ENCODE data around the gene MED14. TPM values are rescaled to one million over a fixed set of nuclear protein-coding genes. Genes with fewer than 3 reads are reported as not detected.

Gene MED14
- total and polyA plus RNA-seq, 2 of the 13 experiments (the other 11 are each of a cell fraction or from before 2014, with no cell fraction given), result 10.2 to 16.3 TPM

DNA sequence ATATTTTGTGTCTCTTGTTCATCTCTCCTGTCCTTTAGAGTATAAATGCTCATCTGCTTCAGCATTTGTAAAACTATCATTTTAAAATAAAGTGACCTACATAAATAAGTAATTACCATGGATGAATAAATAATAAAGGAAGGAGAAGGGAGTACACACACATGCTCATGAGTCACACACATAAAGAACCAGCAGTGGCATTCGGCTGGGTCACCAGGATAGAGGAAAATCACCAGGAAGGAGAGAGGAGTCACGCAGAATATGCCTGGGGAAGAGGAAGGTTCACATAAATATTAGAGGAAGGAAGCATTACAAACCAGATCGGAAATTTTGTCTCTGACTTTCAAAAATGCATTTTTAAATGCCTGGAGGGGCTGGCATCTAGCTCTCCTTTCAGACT lies 38.5 kb upstream of the MED14 start:
- no peaks in the 10 kb centered on the region for H3K27me3 ChIP-seq (ENCODE audit: control insufficient read depth in 1 of 2, insufficient read depth in 2 of 2, low read length in 2 of 2)
- H3K36me3 ChIP-seq (replicated peaks in 1 of 2; ENCODE audit: control insufficient read depth in 1 of 2, insufficient read depth in 2 of 2, low read length in 2 of 2), result no peaks in the 10 kb centered on the region
- no peaks in the 10 kb centered on the region for H3K9me3 ChIP-seq (ENCODE audit: low read length)
- H3K4me1 ChIP-seq (ENCODE audit: insufficient read depth, low read length), result no peaks in the 10 kb centered on the region
- DNase-seq (ENCODE audit: low spot score) (no peak), ATAC-seq (no peak), FAIRE-seq (no peak)
- no peak overlapping the region for H3K27ac ChIP-seq (ENCODE audit: extremely low read length, insufficient read depth, low read length)
- POLR2A ChIA-PET, result no interaction called here
- H4K20me1 ChIP-seq (ENCODE audit: insufficient read depth, low read length), result no peaks in the 10 kb centered on the region
- BruUV-seq (replicated peaks), result no TSS peak
- H2AFZ ChIP-seq (ENCODE audit: low read length), result no peak overlapping the region
- TF ChIP-seq ZNF879 (CRISPR knock-in tag; IDR thresholded peaks at IDR 0.05) (no peak), ZNF557 (CRISPR knock-in tag; IDR thresholded peaks at IDR 0.05) (no peak), TAF1 (CRISPR knock-in tag; IDR thresholded peaks at IDR 0.05) (no peak), ZSCAN12 (CRISPR knock-in tag; IDR thresholded peaks at IDR 0.05) (no peak), ZNF484 (CRISPR knock-in tag; IDR thresholded peaks at IDR 0.05; ENCODE audit: borderline replicate concordance, low read depth) (no peak), GTF3A (CRISPR knock-in tag; conservative IDR thresholded peaks at IDR 0.05) (no peak)
- TF ChIP-seq, protein P1, sequence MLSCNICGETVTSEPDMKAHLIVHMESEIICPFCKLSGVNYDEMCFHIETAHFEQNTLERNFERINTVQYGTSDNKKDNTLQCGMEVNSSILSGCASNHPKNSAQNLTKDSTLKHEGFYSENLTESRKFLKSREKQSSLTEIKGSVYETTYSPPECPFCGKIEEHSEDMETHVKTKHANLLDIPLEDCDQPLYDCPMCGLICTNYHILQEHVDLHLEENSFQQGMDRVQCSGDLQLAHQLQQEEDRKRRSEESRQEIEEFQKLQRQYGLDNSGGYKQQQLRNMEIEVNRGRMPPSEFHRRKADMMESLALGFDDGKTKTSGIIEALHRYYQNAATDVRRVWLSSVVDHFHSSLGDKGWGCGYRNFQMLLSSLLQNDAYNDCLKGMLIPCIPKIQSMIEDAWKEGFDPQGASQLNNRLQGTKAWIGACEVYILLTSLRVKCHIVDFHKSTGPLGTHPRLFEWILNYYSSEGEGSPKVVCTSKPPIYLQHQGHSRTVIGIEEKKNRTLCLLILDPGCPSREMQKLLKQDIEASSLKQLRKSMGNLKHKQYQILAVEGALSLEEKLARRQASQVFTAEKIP (CRISPR knock-in tag; IDR thresholded peaks at IDR 0.05; ENCODE audit: borderline replicate concordance), result no peak
- no peak overlapping the region for H3K9ac ChIP-seq (ENCODE audit: insufficient read depth, low read depth, low read length)
- H3K4me3 ChIP-seq (replicated peaks in 1 of 3; ENCODE audit: insufficient read depth in 1 of 3, low read depth in 2 of 3, low read length in 3 of 3), result no peak overlapping the region
- H3K4me2 ChIP-seq (ENCODE audit: low read depth, low read length), result no peak overlapping the region
- 34% methylated on average over 3 of the region's 3 CpGs for WGBS (ENCODE audit: low lambda C conversion rate)
- CTCF ChIA-PET (ENCODE audit: low intra/inter-chr PET ratio, low total read pairs), result no interaction called here
- in situ Hi-C loops (cut with HindIII; ENCODE audit: extremely low pct_ligation_motif_present, low pct_unique_long_range_greater_than_20kb) (no loop called here), intact Hi-C loops (cut with micrococcal nuclease; ENCODE audit: unreplicated experiment) (no loop called here)
- no peaks in the 10 kb centered on the region for H3K79me2 ChIP-seq (ENCODE audit: insufficient read depth, low read length)

DNA sequence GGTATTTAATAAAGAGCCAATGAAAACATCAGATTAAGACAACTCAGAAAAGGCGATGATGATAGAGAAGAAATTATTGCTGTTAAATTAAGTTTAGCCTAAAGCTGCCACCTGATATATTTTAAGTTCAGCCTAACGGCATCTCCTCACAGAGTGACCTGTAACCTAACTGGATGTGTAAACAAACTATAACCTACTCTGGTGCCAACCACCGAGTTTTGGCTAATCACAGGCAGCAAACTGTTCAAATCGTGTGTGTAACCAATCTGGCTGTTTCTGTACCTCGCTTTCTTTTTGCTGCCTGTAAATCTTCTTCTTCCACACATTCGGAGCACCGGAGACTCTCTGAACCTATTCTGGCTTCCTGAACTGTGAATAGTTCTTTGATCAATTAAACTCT lies 37.8 kb upstream of the MED14 start:
- no peaks in the 10 kb centered on the region for H3K9me3 ChIP-seq (ENCODE audit: low read length)
- no peaks in the 10 kb centered on the region for H3K79me2 ChIP-seq (ENCODE audit: insufficient read depth, low read length)
- intact Hi-C loops (cut with micrococcal nuclease; ENCODE audit: unreplicated experiment), result no loop called here
- ATAC-seq (no peak), DNase-seq (ENCODE audit: low spot score) (no peak), FAIRE-seq (no peak)
- H3K4me2 ChIP-seq (ENCODE audit: low read depth, low read length), result no peak overlapping the region
- H2AFZ ChIP-seq (ENCODE audit: low read length), result no peak overlapping the region
- no peaks in the 10 kb centered on the region for H3K27me3 ChIP-seq (ENCODE audit: control insufficient read depth in 1 of 2, insufficient read depth in 2 of 2, low read length in 2 of 2)
- WGBS (ENCODE audit: low lambda C conversion rate), result 27% methylated on average over 5 of the region's 7 CpGs
- ChIA-PET POLR2A (no interaction called here), CTCF (ENCODE audit: low intra/inter-chr PET ratio, low total read pairs) (no interaction called here)
- H3K4me3 ChIP-seq (replicated peaks in 1 of 3; ENCODE audit: insufficient read depth in 1 of 3, low read depth in 2 of 3, low read length in 3 of 3), result no peak overlapping the region
- H3K4me1 ChIP-seq (ENCODE audit: insufficient read depth, low read length), result no peaks in the 10 kb centered on the region
- no peaks in the 10 kb centered on the region for H3K36me3 ChIP-seq (replicated peaks in 1 of 2; ENCODE audit: control insufficient read depth in 1 of 2, insufficient read depth in 2 of 2, low read length in 2 of 2)
- H3K9ac ChIP-seq (ENCODE audit: insufficient read depth, low read depth, low read length), result no peak overlapping the region
- H3K27ac ChIP-seq (ENCODE audit: extremely low read length, insufficient read depth, low read length), result no peak overlapping the region
- BruUV-seq (replicated peaks), result no TSS peak
- in situ Hi-C loops (cut with HindIII; ENCODE audit: extremely low pct_ligation_motif_present, low pct_unique_long_range_greater_than_20kb), result no loop called here
- H4K20me1 ChIP-seq (ENCODE audit: insufficient read depth, low read length), result no peaks in the 10 kb centered on the region
- TF ChIP-seq, protein P2, sequence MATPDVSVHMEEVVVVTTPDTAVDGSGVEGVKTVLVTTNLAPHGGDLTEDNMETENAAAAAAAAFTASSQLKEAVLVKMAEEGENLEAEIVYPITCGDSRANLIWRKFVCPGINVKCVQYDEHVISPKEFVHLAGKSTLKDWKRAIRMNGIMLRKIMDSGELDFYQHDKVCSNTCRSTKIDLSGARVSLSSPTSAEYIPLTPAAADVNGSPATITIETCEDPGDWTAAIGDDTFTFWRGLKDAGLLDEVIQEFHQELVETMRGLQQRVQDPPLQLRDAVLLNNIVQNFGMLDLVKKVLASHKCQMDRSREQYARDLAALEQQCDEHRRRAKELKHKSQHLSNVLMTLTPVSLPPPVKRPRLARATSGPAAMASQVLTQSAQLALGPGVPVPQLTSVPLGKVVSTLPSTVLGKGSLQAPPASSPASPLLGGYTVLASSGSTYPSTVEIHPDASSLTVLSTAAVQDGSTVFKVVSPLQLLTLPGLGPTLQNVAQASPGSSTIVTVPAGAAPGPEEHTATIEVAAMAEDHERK (CRISPR knock-in tag; IDR thresholded peaks at IDR 0.05; ENCODE audit: low read depth), result no peak
- no peak for TF ChIP-seq ZNF235 (CRISPR knock-in tag; IDR thresholded peaks at IDR 0.05; ENCODE audit: borderline replicate concordance)
- TF ChIP-seq, protein P3, sequence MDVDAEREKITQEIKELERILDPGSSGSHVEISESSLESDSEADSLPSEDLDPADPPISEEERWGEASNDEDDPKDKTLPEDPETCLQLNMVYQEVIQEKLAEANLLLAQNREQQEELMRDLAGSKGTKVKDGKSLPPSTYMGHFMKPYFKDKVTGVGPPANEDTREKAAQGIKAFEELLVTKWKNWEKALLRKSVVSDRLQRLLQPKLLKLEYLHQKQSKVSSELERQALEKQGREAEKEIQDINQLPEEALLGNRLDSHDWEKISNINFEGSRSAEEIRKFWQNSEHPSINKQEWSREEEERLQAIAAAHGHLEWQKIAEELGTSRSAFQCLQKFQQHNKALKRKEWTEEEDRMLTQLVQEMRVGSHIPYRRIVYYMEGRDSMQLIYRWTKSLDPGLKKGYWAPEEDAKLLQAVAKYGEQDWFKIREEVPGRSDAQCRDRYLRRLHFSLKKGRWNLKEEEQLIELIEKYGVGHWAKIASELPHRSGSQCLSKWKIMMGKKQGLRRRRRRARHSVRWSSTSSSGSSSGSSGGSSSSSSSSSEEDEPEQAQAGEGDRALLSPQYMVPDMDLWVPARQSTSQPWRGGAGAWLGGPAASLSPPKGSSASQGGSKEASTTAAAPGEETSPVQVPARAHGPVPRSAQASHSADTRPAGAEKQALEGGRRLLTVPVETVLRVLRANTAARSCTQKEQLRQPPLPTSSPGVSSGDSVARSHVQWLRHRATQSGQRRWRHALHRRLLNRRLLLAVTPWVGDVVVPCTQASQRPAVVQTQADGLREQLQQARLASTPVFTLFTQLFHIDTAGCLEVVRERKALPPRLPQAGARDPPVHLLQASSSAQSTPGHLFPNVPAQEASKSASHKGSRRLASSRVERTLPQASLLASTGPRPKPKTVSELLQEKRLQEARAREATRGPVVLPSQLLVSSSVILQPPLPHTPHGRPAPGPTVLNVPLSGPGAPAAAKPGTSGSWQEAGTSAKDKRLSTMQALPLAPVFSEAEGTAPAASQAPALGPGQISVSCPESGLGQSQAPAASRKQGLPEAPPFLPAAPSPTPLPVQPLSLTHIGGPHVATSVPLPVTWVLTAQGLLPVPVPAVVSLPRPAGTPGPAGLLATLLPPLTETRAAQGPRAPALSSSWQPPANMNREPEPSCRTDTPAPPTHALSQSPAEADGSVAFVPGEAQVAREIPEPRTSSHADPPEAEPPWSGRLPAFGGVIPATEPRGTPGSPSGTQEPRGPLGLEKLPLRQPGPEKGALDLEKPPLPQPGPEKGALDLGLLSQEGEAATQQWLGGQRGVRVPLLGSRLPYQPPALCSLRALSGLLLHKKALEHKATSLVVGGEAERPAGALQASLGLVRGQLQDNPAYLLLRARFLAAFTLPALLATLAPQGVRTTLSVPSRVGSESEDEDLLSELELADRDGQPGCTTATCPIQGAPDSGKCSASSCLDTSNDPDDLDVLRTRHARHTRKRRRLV (CRISPR knock-in tag; IDR thresholded peaks at IDR 0.05), result no peak
- no peak for TF ChIP-seq ZNF619 (CRISPR knock-in tag; IDR thresholded peaks at IDR 0.05)
- TF ChIP-seq RARG (CRISPR knock-in tag; IDR thresholded peaks at IDR 0.05; ENCODE audit: low read depth), result no peak

Measured in HepG2 (cell line).